ENCODE data around the gene TRIM54.
"Not testable (repeated sequence)": the region's sequence is repeated elsewhere in the genome, so short reads cannot be mapped to it uniquely, and the experiment has no call there.

Gene TRIM54

DNA sequence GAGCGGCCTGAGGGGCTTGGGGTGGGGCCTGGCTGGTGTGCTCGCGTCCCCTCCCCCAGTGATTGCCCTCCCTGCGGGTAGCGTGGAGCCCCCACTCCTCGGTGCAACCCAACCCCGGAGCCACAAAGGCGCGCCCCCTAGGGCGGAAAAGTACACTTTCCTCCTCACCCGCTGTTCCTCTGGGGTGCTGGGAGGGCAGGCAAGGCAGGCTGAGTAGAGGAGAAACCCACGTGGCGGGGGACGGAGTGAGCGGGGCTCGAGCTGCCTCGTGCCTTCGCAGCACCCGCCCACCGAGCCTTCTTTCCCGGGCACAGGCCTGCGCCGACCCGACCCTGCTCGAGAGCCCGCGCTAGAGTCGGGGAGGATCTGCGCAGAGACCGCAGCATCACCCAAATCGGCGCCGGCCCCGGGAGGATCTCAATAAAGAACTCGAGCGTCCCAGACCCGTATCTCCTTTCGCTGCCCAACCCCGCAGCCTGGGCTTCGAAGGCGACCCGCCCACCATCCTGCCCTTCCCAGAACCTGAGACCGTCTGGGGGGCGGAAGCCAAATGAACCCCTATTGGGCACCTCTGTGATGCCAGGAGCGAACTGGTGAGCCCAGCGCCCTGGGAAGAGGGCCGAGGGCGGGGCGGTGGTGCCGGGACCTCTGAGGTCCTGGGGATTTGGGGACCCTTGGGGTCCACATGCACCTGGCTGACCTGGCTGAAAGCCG lies 24.5 kb downstream of the TRIM54 start:
- Mint-ChIP-seq H3K9me3 (no peaks in the 10 kb centered on the region), H3K27ac (no peak overlapping the region), H3K4me3 (peak overlapping the region; percentile 59), H3K4me1 (peaks cover 8% of the 10 kb centered on the region), H3K27me3 (peaks cover 4% of the 10 kb centered on the region), H3K36me3 (peaks cover 16% of the 10 kb centered on the region)
- ATAC-seq (ENCODE audit: low read depth) (peak; percentile 50), DNase-seq (ENCODE audit: low spot score in 2 of 2) (peak in 1 of 2 donors; percentile 27)

DNA sequence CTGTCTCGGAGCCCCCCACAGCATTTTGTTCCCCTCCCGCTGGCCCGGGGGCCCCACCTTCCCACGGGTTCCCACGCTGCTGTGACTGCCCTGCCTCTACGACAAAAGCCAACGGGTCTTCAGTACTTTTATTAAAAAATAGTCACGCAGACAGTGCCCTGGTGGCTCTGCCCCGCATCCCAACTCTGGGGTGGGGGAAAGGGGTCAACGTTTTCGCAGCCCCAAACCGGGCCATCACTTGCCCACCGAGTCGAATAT lies 25.0 kb downstream of the TRIM54 start:
- no peak for ATAC-seq (ENCODE audit: low read depth)
- Mint-ChIP-seq H3K36me3 (peaks cover 17% of the 10 kb centered on the region), H3K4me3 (peak overlapping the region; percentile 35), H3K9me3 (no peaks in the 10 kb centered on the region), H3K4me1 (peaks cover 8% of the 10 kb centered on the region), H3K27me3 (peaks cover 4% of the 10 kb centered on the region), H3K27ac (no peak overlapping the region)
- no peak for DNase-seq (ENCODE audit: low spot score in 2 of 2)

DNA sequence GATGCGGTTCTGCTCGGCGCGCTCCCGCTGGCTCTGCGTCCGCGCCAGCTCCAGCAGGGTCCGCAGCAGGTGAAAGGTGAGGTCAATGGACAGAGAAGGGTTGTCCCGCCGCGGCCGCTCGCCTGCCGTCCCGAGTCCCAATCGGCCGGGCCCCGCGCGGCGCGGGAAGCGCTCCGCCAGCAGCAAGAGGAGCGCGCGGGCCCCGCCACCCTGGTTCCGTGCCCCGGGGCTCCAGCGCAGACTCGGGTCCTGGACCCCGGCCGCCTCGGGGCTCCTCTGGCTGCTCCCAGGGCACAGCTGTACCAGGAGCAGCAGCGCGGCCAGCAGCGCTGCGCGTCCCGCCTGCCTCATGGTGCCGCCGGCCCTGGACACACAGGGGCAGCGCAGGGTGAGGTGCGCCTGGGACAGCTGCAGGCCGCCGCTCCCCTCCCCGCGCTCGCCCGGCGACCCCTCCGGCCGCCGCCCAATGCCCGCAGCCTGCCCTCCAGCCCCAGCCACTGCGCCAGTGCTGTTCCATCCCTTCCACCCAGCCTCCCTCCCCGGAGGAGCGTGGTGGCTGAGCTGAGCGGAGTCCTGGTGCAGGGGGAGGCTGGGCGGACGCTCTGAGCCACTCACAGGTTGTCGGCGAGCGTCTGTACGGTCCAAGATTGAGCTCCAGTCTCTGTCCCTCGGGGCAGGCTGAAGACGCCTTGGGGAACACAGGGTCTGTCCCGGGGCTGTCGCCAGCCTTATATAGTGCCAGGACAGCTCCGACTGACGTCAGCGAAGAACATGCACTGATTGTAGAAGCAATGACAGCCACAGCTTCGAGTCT lies 25.5 kb downstream of the TRIM54 start:
- no peaks in the 10 kb centered on the region for H3K9me3 Mint-ChIP-seq
- peaks cover 4% of the 10 kb centered on the region for H3K27me3 Mint-ChIP-seq
- ATAC-seq (ENCODE audit: low read depth) = no peak
- peaks cover 22% of the 10 kb centered on the region for H3K36me3 Mint-ChIP-seq
- H3K27ac Mint-ChIP-seq = no peak overlapping the region
- H3K4me1 Mint-ChIP-seq = peaks cover 6% of the 10 kb centered on the region
- no peak for DNase-seq (ENCODE audit: low spot score in 2 of 2)
- no peak overlapping the region for H3K4me3 Mint-ChIP-seq

DNA sequence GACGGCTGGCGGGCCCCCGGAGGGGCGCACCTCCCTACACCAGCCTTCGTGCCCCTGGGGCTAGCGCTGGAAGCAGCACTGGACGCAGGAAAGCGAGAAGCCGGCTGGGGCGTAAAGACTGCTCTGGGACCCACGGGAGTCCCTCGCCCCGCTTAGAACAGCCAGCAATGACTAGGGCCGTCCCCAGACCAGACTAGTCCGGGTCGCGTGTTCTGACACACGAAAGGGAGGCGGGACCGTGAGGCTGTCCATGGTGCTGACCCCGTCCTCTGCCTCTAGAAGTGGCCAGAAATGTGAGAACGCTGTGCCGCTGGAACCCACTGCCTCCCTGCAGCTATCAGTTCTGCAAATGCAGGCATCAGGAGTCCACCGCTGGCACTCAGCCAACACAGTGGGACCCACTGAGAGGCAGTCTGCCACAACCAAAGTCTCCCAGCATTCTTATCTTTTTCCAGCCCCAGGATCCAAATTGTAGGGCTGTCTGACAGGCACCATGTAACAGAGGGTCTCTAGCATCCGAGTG lies 26.2 kb downstream of the TRIM54 start, which contains the start of gene UCN:
Gene UCN (minus strand): TSS at position 87 of the 523 bp plus-strand sequence. CDS start 550 bp downstream, outside the sequence.
- ATAC-seq (ENCODE audit: low read depth) (no peak), DNase-seq (ENCODE audit: low spot score in 2 of 2) (no peak)
- Mint-ChIP-seq H3K9me3 (no peaks in the 10 kb centered on the region), H3K36me3 (peaks cover 22% of the 10 kb centered on the region), H3K27ac (no peak within 1 kb of the TSS), H3K27me3 (peaks cover 4% of the 10 kb centered on the region), H3K4me3 (peak within 1 kb of the TSS; percentile 35), H3K4me1 (peaks cover 3% of the 10 kb centered on the region)

DNA sequence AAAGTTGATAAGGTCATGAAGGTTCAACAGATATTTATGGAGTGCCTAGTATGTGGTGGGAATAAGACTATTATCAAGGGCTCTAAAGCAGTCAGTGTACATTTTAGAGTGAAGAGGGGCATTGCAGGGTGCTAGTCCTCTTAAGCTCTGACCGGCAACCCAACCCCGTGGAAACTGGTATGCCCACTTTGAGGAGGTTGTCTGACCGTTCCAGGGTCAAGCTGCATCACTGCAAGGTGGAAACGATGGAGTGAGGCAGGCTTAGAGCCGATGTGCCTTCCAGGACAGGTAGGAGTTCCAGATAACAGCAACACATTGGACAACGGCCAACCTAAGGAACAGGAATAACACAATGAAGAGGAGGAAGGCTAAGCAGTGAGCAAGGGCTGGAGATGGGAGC lies 27.4 kb downstream of the TRIM54 start:
- Mint-ChIP-seq H3K9me3 (no peaks in the 10 kb centered on the region), H3K4me3 (no peak overlapping the region), H3K36me3 (peaks cover 22% of the 10 kb centered on the region), H3K4me1 (peaks cover 3% of the 10 kb centered on the region), H3K27me3 (peaks cover 4% of the 10 kb centered on the region), H3K27ac (no peak overlapping the region)
- no peak for ATAC-seq (ENCODE audit: low read depth)
- DNase-seq (ENCODE audit: low spot score in 2 of 2) = no peak

DNA sequence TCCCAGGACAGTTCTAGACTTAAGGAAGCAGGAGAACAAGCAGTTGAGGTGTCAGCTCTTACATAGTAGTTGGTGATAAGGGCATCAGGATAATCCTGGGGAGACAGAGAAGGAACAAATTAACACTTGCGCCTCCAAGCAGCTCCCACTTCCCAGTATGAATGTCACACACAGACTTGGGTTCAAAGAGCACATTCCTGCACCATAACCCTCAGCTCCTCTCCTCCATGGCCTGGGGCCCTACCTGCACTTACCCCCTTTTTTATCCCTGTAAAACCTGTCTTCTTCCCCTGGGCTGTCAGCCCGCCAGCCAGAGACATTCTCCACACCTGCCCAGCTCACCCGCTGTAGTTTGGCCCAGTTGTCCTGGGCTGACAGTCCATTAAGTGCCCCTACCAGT lies 29.9 kb downstream of the TRIM54 start:
- no peak overlapping the region for H3K27ac Mint-ChIP-seq
- no peak for ATAC-seq (ENCODE audit: low read depth)

DNA sequence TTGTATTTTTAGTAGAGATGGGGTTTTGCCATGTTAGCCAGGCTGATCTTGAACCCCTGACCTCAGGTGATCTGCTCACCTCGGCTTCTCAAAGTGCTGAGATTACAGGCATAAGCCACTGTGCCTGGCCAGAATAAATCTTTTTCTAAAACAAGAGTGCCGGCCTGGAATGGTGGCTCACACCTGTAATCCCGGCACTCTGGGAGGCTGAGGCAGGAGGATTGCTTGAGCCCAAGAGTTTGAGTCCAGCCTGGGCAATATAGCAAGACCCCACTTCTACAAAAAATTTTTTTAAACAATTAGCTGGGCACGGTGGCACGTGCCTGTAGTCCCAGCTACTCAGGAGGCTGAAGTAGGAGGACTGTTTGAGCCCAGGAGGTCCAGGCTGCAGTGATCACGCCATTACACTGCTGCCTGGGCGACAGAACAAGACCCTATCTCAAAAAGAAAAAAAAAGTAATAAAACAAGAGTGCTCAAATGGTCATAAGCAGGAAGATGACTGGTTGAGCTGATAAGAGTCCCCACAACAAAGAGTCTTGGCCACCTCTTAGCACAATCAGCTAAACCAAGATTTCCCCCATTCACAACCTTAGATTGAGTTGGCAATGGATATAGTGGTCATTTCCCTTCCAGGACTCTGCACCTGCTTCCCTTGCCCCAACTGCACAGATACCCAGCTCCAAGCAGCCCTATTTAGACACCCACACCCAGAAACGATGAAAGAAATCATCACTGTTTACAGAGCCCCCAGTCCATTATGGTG lies 31.8 kb downstream of the TRIM54 start:
- Mint-ChIP-seq H3K27ac (peak overlapping the region; percentile 31), H3K4me3 (no peak overlapping the region), H3K27me3 (peaks cover 2% of the 10 kb centered on the region), H3K9me3 (no peaks in the 10 kb centered on the region), H3K36me3 (peaks cover 27% of the 10 kb centered on the region), H3K4me1 (no peaks in the 10 kb centered on the region)
- DNase-seq (ENCODE audit: low spot score in 2 of 2) (no peak), ATAC-seq (ENCODE audit: low read depth) (no peak)

More for the DNA sequence above, 29.9 kb downstream of the TRIM54 start:
- no peak overlapping the region for H3K4me3 Mint-ChIP-seq
- no peaks in the 10 kb centered on the region for H3K4me1 Mint-ChIP-seq
- DNase-seq (ENCODE audit: low spot score in 2 of 2) = no peak
- H3K27me3 Mint-ChIP-seq = peaks cover 2% of the 10 kb centered on the region
- H3K9me3 Mint-ChIP-seq = no peaks in the 10 kb centered on the region
- H3K36me3 Mint-ChIP-seq = peaks cover 26% of the 10 kb centered on the region

DNA sequence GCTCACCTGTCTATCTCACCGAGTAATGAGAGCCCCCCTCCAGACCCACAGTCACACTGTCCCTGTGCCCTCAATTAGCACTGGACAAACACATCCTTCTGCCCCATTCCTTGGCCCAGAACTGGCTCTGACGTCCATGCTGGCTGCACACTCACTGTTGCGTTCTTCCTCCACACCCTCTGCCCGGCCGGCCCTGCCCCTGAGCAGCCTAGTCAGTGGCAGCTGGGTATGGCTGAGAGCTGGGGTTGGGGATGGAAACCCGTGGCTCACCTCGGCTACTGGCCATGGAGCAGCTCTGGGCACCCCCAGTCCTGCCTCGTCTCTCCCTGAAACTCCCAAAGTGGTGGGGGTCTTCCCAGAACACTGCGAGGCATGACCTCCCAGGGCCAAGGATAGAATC lies 32.5 kb downstream of the TRIM54 start:
- Mint-ChIP-seq H3K9me3 (no peaks in the 10 kb centered on the region), H3K4me1 (no peaks in the 10 kb centered on the region), H3K27me3 (peaks cover 2% of the 10 kb centered on the region), H3K36me3 (peaks cover 22% of the 10 kb centered on the region), H3K4me3 (no peak overlapping the region), H3K27ac (peak overlapping the region; percentile 31)
- ATAC-seq (ENCODE audit: low read depth) (no peak), DNase-seq (ENCODE audit: low spot score in 2 of 2) (no peak)

DNA sequence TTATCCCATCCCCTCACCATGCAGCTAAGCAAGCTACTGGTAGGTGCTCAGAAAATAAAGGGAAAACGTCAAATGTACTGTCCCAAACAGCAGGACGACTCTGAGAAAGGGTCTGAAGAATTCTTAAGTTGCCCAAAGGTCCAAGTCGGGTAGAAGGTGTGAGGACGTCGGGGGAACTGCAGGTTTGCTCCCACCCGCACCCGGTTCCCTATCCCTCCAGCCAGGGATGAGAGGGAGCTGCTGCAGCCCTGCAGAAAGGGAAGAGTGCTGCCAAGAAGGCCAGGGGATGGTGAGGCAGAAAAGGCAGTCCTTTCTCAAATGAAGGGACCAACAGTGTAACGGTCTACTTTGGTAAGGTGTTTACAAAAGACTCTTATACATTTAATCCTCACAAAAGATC lies 32.9 kb downstream of the TRIM54 start:
- Mint-ChIP-seq H3K27me3 (peaks cover 2% of the 10 kb centered on the region), H3K27ac (no peak overlapping the region), H3K4me1 (no peaks in the 10 kb centered on the region), H3K4me3 (no peak overlapping the region), H3K36me3 (peaks cover 20% of the 10 kb centered on the region), H3K9me3 (no peaks in the 10 kb centered on the region)
- DNase-seq (ENCODE audit: low spot score in 2 of 2) (no peak), ATAC-seq (ENCODE audit: low read depth) (no peak)

DNA sequence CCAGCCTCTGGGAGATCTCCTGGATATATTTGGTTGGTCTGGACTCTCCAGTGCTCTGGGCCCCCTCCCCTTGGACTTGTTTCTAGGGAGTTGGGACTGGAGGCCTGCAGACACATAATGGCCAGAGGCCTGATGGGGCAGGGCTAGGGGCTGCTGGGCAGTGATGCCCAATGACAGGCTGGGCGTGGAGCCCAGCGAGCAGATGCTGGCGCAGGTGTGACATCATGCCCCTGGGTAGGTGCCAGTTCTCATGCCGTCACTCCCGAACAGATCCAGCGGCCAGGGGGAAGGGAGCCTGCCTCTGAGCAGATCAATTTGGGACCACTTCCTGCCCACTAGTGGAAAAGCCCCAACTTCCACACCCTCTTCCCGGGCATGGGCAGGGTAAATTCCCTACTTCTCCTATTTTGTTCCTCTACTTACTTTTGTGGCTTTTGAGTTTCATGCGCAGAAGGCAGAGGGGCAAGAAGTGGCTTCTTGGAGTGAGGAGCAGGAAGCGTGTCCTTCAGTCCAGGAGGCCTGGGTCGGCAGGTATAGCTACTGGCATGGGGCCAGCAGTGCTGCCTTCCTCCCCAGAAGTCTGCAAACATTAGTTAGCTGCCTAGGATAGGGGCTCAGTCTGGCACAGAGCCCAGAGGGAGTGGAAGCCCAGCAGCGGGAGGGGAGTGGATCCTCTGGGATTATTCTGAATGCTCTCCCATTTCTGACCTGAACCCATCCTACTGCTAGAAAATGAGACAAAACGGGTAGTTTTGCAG lies 34.6 kb downstream of the TRIM54 start:
- Mint-ChIP-seq H3K27ac (no peak overlapping the region), H3K27me3 (no peaks in the 10 kb centered on the region), H3K9me3 (no peaks in the 10 kb centered on the region), H3K36me3 (peaks cover 15% of the 10 kb centered on the region), H3K4me3 (no peak overlapping the region), H3K4me1 (peaks cover 4% of the 10 kb centered on the region)
- ATAC-seq (ENCODE audit: low read depth) = no peak
- no peak for DNase-seq (ENCODE audit: low spot score in 2 of 2)

DNA sequence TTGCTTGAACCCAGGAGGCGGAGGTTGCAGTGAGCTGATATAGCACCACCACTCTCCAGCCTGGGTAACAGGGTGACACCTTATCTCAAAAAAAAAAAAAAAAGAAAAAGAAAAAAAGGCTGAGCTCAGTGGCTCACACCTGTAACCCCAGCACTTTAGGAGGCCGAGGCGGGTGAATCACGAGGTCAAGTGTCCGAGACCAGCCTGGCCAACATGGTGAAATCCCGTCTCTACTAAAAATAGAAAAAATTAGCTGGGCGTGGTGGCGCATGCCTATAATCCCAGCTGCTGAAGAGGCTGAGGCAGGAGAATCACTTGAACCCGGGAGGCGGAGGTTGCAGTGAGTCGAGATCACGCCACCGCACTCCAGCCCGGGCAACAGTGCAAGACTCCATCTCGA lies 37.6 kb downstream of the TRIM54 start:
- not testable (repeated sequence) for H3K4me3 Mint-ChIP-seq; H3K27ac Mint-ChIP-seq; ATAC-seq (ENCODE audit: low read depth); H3K27me3 Mint-ChIP-seq; DNase-seq (ENCODE audit: low spot score in 2 of 2); H3K9me3 Mint-ChIP-seq
- Mint-ChIP-seq H3K4me1 (peaks cover 13% of the 10 kb centered on the region), H3K36me3 (peaks cover 10% of the 10 kb centered on the region)

DNA sequence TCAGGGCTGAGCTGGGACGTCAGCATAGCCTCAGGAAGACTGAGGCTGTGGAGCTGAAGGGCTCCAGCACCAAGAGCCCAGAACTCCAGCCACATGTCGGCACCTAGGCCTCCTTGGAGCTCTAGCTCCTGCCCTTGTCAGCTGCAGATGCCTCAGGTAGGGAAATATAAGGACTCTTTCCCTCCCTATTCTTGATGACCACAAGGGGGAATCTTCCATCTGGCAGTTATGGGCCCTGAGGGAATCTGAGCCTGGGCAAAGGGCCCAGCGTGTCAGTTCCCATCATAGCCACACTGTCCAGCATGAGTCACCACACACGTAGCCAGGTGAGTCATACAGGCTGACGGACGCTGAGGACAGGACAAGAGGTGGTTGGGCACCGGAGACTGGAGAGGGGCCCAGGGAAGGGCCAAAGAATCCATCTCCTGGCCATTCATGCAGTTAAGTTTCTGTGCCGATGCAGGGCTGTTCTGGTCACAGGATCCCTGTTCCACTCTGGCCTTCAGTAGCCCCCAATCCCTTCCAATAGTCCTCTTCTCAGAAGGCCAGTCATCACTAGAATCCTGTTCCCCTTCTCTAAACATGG lies 38.8 kb downstream of the TRIM54 start:
- ATAC-seq (ENCODE audit: low read depth) (no peak), DNase-seq (ENCODE audit: low spot score in 2 of 2) (no peak)
- Mint-ChIP-seq H3K27me3 (no peaks in the 10 kb centered on the region), H3K27ac (no peak overlapping the region), H3K36me3 (peaks cover 11% of the 10 kb centered on the region), H3K4me3 (no peak overlapping the region), H3K4me1 (peaks cover 13% of the 10 kb centered on the region), H3K9me3 (no peaks in the 10 kb centered on the region)

DNA sequence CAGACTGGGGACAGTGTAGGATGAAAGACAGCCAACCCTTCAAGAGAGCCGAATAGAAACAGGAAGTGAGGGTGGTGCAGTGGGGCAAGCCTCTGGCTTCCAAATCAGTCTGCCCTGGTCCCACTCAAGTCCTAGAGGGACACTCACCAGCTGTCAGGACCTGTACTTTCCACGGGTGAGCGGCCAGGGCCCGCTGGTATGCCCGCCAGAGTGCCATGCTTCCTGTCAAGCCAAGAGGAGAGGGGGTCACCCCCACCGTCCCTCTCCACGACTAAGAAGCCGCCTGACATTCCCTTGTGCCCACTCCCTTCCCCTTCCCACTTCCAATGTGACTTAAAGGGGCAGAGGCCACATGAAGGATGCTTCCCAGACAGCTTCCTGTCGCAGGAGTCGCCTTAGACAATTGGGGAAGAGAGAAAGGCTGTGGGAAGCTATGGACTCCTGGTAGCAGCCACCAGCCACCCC lies 40.1 kb downstream of the TRIM54 start:
- Mint-ChIP-seq H3K4me3 (peak overlapping the region; percentile 99), H3K9me3 (no peaks in the 10 kb centered on the region), H3K36me3 (peaks cover 20% of the 10 kb centered on the region), H3K4me1 (peaks cover 13% of the 10 kb centered on the region), H3K27ac (peak overlapping the region; percentile 99), H3K27me3 (no peaks in the 10 kb centered on the region)
- DNase-seq (ENCODE audit: low spot score in 2 of 2) (peak in 1 of 2 donors; percentile 27), ATAC-seq (ENCODE audit: low read depth) (peak; percentile 52)

All from memory B cell (primary cell).